Breast epithelium (tissue), 3 donors: ENCODE measurements around the gene MYADML2.

Experiments used
- CTCF ChIP-seq, 3 donors: fragments of 450-650 bp; IDR thresholded peaks; one replicate each; pipeline ENCODE4 v1.5.1; 2016 to 2017; ENCODE audit warnings: antibody characterized with exemption in 3 of 3, mild to moderate bottlenecking in 3 of 3, moderate library complexity in 3 of 3
- POLR2A ChIP-seq: fragments of 450-650 bp; IDR thresholded peaks from one replicate; pipeline ENCODE4 v1.6.1; 2016; ENCODE audit warnings: antibody characterized with exemption, mild to moderate bottlenecking, moderate library complexity

- TF ChIP-seq POLR2A (no peak), CTCF (IDR thresholded peaks at IDR 0.05) (no peak)
Measured at GRCh38 chr17:81928544-81929252, 18.3 kb downstream of the MYADML2 start.
